ENCODE measurements around the gene CFAP45. TPM values are rescaled to one million over a fixed set of nuclear protein-coding genes. Genes with fewer than 3 reads are reported as not detected.

The CFAP45 gene
- total and polyA plus RNA-seq, 9 of the 15 experiments (the other 6 are each of a cell fraction or from before 2014, with no cell fraction given) = 0.65 to 2.4 (median 1.5) TPM

DNA sequence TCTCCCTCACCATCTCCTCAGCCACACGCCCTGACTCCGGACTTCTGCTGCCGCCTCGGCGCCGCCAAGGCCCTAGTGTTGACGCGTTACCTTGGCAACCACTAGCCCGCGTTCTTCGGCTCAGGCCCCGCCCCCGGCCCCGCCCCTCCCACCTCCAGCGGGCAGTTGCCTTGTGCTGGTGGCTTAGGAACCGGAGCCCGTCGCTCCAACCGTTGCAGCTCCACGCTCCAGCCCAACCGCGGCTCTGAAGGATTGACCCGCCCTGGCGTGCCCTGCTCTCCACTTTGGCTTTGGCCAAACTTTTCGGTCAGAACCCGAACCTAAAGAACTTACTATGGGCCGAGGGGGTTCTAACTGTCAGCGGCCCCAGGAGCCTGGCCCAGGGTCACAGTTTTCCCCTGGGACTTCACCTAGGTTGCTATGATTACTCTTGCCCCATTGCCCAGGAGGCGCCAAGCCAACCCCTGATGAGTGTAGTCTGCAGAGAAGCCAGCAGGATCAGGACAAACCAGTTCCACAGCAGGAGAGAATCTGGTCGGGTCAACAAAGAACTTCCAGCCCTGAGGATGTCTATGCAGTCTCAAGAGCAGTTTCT lies at the start of gene CFAP45 (continued):
- TF ChIP-seq, protein P1, sequence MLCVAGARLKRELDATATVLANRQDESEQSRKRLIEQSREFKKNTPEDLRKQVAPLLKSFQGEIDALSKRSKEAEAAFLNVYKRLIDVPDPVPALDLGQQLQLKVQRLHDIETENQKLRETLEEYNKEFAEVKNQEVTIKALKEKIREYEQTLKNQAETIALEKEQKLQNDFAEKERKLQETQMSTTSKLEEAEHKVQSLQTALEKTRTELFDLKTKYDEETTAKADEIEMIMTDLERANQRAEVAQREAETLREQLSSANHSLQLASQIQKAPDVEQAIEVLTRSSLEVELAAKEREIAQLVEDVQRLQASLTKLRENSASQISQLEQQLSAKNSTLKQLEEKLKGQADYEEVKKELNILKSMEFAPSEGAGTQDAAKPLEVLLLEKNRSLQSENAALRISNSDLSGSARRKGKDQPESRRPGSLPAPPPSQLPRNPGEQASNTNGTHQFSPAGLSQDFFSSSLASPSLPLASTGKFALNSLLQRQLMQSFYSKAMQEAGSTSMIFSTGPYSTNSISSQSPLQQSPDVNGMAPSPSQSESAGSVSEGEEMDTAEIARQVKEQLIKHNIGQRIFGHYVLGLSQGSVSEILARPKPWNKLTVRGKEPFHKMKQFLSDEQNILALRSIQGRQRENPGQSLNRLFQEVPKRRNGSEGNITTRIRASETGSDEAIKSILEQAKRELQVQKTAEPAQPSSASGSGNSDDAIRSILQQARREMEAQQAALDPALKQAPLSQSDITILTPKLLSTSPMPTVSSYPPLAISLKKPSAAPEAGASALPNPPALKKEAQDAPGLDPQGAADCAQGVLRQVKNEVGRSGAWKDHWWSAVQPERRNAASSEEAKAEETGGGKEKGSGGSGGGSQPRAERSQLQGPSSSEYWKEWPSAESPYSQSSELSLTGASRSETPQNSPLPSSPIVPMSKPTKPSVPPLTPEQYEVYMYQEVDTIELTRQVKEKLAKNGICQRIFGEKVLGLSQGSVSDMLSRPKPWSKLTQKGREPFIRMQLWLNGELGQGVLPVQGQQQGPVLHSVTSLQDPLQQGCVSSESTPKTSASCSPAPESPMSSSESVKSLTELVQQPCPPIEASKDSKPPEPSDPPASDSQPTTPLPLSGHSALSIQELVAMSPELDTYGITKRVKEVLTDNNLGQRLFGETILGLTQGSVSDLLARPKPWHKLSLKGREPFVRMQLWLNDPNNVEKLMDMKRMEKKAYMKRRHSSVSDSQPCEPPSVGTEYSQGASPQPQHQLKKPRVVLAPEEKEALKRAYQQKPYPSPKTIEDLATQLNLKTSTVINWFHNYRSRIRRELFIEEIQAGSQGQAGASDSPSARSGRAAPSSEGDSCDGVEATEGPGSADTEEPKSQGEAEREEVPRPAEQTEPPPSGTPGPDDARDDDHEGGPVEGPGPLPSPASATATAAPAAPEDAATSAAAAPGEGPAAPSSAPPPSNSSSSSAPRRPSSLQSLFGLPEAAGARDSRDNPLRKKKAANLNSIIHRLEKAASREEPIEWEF (CRISPR knock-in tag; IDR thresholded peaks at IDR 0.05) = peak; percentile 13; the same call in 1 of the 2 replicates
- TF ChIP-seq, protein P2, sequence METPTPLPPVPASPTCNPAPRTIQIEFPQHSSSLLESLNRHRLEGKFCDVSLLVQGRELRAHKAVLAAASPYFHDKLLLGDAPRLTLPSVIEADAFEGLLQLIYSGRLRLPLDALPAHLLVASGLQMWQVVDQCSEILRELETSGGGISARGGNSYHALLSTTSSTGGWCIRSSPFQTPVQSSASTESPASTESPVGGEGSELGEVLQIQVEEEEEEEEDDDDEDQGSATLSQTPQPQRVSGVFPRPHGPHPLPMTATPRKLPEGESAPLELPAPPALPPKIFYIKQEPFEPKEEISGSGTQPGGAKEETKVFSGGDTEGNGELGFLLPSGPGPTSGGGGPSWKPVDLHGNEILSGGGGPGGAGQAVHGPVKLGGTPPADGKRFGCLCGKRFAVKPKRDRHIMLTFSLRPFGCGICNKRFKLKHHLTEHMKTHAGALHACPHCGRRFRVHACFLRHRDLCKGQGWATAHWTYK (CRISPR knock-in tag; IDR thresholded peaks at IDR 0.05) = 0 out of 2 replicates have a peak, but pooled peaks have one; percentile 24
- TF ChIP-seq NEUROD1 (IDR thresholded peaks at IDR 0.05; ENCODE audit: borderline replicate concordance, low read depth, low read length, partially characterized antibody) = peak; percentile 51
- TF ChIP-seq PHF8 (IDR thresholded peaks at IDR 0.05; ENCODE audit: borderline replicate concordance, low read length) = peak; percentile 25; the same call in 1 of the 2 replicates
- TF ChIP-seq SIN3A (IDR thresholded peaks at IDR 0.05; ENCODE audit: borderline replicate concordance in 2 of 2, control insufficient read depth in 1 of 2, low read depth in 2 of 2, low read length in 2 of 2) = peak in 1 of 2 experiments; percentile 27; a peak in 1 of 4 replicates
- TF ChIP-seq FOXJ2 (tag; IDR thresholded peaks at IDR 0.05) = peak; percentile 98
- TF ChIP-seq, protein P3, sequence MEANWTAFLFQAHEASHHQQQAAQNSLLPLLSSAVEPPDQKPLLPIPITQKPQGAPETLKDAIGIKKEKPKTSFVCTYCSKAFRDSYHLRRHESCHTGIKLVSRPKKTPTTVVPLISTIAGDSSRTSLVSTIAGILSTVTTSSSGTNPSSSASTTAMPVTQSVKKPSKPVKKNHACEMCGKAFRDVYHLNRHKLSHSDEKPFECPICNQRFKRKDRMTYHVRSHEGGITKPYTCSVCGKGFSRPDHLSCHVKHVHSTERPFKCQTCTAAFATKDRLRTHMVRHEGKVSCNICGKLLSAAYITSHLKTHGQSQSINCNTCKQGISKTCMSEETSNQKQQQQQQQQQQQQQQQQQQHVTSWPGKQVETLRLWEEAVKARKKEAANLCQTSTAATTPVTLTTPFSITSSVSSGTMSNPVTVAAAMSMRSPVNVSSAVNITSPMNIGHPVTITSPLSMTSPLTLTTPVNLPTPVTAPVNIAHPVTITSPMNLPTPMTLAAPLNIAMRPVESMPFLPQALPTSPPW (CRISPR knock-in tag; IDR thresholded peaks at IDR 0.05) = peak; percentile 63; the same call in 1 of the 2 replicates
- TF ChIP-seq, protein P4, sequence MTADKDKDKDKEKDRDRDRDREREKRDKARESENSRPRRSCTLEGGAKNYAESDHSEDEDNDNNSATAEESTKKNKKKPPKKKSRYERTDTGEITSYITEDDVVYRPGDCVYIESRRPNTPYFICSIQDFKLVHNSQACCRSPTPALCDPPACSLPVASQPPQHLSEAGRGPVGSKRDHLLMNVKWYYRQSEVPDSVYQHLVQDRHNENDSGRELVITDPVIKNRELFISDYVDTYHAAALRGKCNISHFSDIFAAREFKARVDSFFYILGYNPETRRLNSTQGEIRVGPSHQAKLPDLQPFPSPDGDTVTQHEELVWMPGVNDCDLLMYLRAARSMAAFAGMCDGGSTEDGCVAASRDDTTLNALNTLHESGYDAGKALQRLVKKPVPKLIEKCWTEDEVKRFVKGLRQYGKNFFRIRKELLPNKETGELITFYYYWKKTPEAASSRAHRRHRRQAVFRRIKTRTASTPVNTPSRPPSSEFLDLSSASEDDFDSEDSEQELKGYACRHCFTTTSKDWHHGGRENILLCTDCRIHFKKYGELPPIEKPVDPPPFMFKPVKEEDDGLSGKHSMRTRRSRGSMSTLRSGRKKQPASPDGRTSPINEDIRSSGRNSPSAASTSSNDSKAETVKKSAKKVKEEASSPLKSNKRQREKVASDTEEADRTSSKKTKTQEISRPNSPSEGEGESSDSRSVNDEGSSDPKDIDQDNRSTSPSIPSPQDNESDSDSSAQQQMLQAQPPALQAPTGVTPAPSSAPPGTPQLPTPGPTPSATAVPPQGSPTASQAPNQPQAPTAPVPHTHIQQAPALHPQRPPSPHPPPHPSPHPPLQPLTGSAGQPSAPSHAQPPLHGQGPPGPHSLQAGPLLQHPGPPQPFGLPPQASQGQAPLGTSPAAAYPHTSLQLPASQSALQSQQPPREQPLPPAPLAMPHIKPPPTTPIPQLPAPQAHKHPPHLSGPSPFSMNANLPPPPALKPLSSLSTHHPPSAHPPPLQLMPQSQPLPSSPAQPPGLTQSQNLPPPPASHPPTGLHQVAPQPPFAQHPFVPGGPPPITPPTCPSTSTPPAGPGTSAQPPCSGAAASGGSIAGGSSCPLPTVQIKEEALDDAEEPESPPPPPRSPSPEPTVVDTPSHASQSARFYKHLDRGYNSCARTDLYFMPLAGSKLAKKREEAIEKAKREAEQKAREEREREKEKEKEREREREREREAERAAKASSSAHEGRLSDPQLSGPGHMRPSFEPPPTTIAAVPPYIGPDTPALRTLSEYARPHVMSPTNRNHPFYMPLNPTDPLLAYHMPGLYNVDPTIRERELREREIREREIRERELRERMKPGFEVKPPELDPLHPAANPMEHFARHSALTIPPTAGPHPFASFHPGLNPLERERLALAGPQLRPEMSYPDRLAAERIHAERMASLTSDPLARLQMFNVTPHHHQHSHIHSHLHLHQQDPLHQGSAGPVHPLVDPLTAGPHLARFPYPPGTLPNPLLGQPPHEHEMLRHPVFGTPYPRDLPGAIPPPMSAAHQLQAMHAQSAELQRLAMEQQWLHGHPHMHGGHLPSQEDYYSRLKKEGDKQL (CRISPR knock-in tag; IDR thresholded peaks at IDR 0.05; ENCODE audit: borderline replicate concordance) = no peak
- TF ChIP-seq CSDE1 (IDR thresholded peaks at IDR 0.05) = peak in 1 of 2 experiments; percentile 70; a peak in 1 of 4 replicates
- peak; percentile 86 for TF ChIP-seq BMI1 (IDR thresholded peaks at IDR 0.05; ENCODE audit: low read length)

Data from K562 (cell line).